KMS-11 (cell line): ENCODE results near the gene MED13L.
A peak's percentile ranks its signal among the peaks of the same experiment; 100 is the strongest.

ENCODE experiments used
- H2AFZ ChIP-seq: fragments of 200-600 bp; sonication (generic); 2 replicates; pipeline ENCODE4 v1.6.1; 2016; ENCODE audit warnings: antibody characterized with exemption, mixed run types, low read depth
- H3K27ac ChIP-seq: fragments of 200-600 bp; sonication (generic); 2 replicates; pipeline ENCODE4 v1.6.1; 2016; ENCODE audit warnings: mild to moderate bottlenecking, mixed run types
- H3K27me3 ChIP-seq: fragments of 200-600 bp; sonication (generic); 2 replicates; pipeline ENCODE4 v1.6.1; 2017; ENCODE audit warnings: mild to moderate bottlenecking, low read depth, mixed run types, moderate library complexity; ENCODE audit not compliant: insufficient read depth
- H3K36me3 ChIP-seq: fragments of 200-600 bp; sonication (generic); 2 replicates; pipeline ENCODE4 v1.6.1; 2017; ENCODE audit warnings: mild to moderate bottlenecking, mixed run types; ENCODE audit not compliant: insufficient read depth
- H3K4me1 ChIP-seq: fragments of 200-600 bp; sonication (generic); 2 replicates; pipeline ENCODE4 v1.6.1; 2016; ENCODE audit warnings: mild to moderate bottlenecking, low read depth, mixed run types; ENCODE audit not compliant: poor library complexity, severe bottlenecking
- H3K4me2 ChIP-seq: fragments of 200-600 bp; sonication (generic); 2 replicates; pipeline ENCODE4 v1.7.0; 2016; ENCODE audit warnings: mild to moderate bottlenecking, mixed run types
- H3K4me3 ChIP-seq: fragments of 200-600 bp; sonication (generic); IDR thresholded peaks from 2 replicates; pipeline ENCODE4 v1.6.1; 2017; ENCODE audit warnings: low read depth, low read length, mixed read lengths; ENCODE audit not compliant: insufficient read depth
- H3K79me2 ChIP-seq: fragments of 200-600 bp; sonication (generic); 2 replicates; pipeline ENCODE4 v1.6.1; 2016; ENCODE audit warnings: low read depth, mixed run types; ENCODE audit not compliant: insufficient read depth
- H3K9ac ChIP-seq: fragments of 200-600 bp; sonication (generic); 2 replicates; pipeline ENCODE4 v1.6.1; 2016; ENCODE audit warnings: mild to moderate bottlenecking, mixed run types
- H4K20me1 ChIP-seq: fragments of 200-600 bp; sonication (generic); 2 replicates; pipeline ENCODE4 v1.6.1; 2016; ENCODE audit warnings: mild to moderate bottlenecking, mixed run types; ENCODE audit not compliant: insufficient read depth
- CTCF ChIP-seq: fragments of 200-600 bp; sonication (generic); conservative IDR thresholded peaks from 2 replicates; pipeline ENCODE4 v1.6.1; 2017; ENCODE audit warnings: low read depth, mild to moderate bottlenecking, antibody characterized with exemption, low read length, moderate library complexity, mixed read lengths

Gene MED13L

GRCh38 chr12:116165036-116165425 lies 112.5 kb downstream of the MED13L start:
- TF ChIP-seq CTCF = no peak
- Histone ChIP-seq H4K20me1 (peaks cover 4% of the 10 kb centered on the region; the same call in 1 of the 2 replicates), H3K4me3 (no peak overlapping the region), H3K4me1 (peaks cover 50% of the 10 kb centered on the region), H3K27me3 (no peaks in the 10 kb centered on the region), H3K4me2 (peak overlapping the region; percentile 80; the same call in 1 of the 2 replicates), H2AFZ (no peak overlapping the region), H3K9ac (peak overlapping the region; percentile 35; the same call in 1 of the 2 replicates), H3K79me2 (peaks cover 84% of the 10 kb centered on the region), H3K27ac (peak overlapping the region; percentile 62), H3K36me3 (no peaks in the 10 kb centered on the region)

GRCh38 chr12:116164250-116165035 lies 113.0 kb downstream of the MED13L start:
- Histone ChIP-seq H3K4me1 (peaks cover 56% of the 10 kb centered on the region), H3K79me2 (peaks cover 86% of the 10 kb centered on the region), H3K4me2 (peak overlapping the region; percentile 80), H3K9ac (peak overlapping the region; percentile 35; the same call in 1 of the 2 replicates), H3K27me3 (no peaks in the 10 kb centered on the region), H3K4me3 (no peak overlapping the region), H4K20me1 (peaks cover 4% of the 10 kb centered on the region; the same call in 1 of the 2 replicates), H3K27ac (peak overlapping the region; percentile 62), H3K36me3 (no peaks in the 10 kb centered on the region), H2AFZ (no peak overlapping the region)
- no peak for TF ChIP-seq CTCF

GRCh38 chr12:116162071-116162470 lies 115.4 kb downstream of the MED13L start:
- Histone ChIP-seq H3K4me1 (peaks cover 80% of the 10 kb centered on the region), H3K27ac (no peak overlapping the region), H3K9ac (no peak overlapping the region), H2AFZ (no peak overlapping the region), H4K20me1 (peaks cover 4% of the 10 kb centered on the region; the same call in 1 of the 2 replicates), H3K4me2 (no peak overlapping the region), H3K36me3 (no peaks in the 10 kb centered on the region), H3K79me2 (peaks cover 91% of the 10 kb centered on the region), H3K27me3 (no peaks in the 10 kb centered on the region), H3K4me3 (no peak overlapping the region)
- no peak for TF ChIP-seq CTCF

GRCh38 chr12:116161588-116161987 lies 115.9 kb downstream of the MED13L start:
- H3K4me1 ChIP-seq = peaks cover 80% of the 10 kb centered on the region
- H3K27ac ChIP-seq = no peak overlapping the region

More at GRCh38 chr12:116161588-116161987, 115.9 kb downstream of the MED13L start:
- Histone ChIP-seq H2AFZ (no peak overlapping the region), H3K9ac (no peak overlapping the region), H4K20me1 (peaks cover 4% of the 10 kb centered on the region; the same call in 1 of the 2 replicates), H3K79me2 (peaks cover 91% of the 10 kb centered on the region), H3K4me3 (no peak overlapping the region), H3K36me3 (no peaks in the 10 kb centered on the region), H3K4me2 (no peak overlapping the region), H3K27me3 (no peaks in the 10 kb centered on the region)
- no peak for TF ChIP-seq CTCF
